Body of pancreas (tissue), 4 donors: Measurements from ENCODE around the gene WWOX.

Experiments used
- CTCF ChIP-seq, 7 experiments: fragments of 450-650 bp in 4 of 7; fragments of 200-600 bp in 3 of 7; sonication (generic) in 3 of 7; IDR thresholded peaks; one replicate each; pipeline ENCODE4 v1.5.1; 2016 to 2019; ENCODE audit warnings: antibody characterized with exemption in 7 of 7
- POLR2A ChIP-seq, 3 donors: fragments of 450-650 bp; IDR thresholded peaks; one replicate each; pipeline ENCODE4 v1.6.1; 2016; ENCODE audit warnings: antibody characterized with exemption in 3 of 3, mild to moderate bottlenecking in 2 of 3

DNA sequence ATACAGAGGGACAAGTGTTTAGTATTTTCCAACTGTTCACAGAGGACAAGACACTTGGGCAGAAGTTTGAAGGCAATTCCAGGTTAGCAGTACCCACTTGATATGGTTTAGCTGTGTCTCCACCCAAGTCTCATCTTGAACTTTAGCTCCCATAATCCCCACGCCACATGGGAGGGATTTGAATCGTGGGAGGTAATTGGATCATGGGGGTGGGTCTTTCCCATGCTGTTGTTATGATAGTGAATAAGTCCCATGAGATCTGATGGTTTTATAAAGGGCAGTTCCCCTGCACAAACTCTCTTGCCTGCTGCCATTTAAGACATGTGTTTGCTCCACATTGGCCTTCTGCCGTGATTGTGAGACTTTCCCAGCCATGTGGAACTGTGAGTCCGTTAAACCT lies 832.2 kb downstream of the WWOX start:
- TF ChIP-seq CTCF (IDR thresholded peaks at IDR 0.05) (no peak), POLR2A (IDR thresholded peaks at IDR 0.05) (no peak)
